ENCODE data around the gene ZNF277. TPM values are rescaled to one million over a fixed set of nuclear protein-coding genes. Genes with fewer than 3 reads are reported as not detected.

The ZNF277 gene
- total and polyA plus RNA-seq, 2 donors (not counting 3 experiments of a cell fraction or from before 2014, with no cell fraction given): 7.8 to 22.6 TPM

DNA sequence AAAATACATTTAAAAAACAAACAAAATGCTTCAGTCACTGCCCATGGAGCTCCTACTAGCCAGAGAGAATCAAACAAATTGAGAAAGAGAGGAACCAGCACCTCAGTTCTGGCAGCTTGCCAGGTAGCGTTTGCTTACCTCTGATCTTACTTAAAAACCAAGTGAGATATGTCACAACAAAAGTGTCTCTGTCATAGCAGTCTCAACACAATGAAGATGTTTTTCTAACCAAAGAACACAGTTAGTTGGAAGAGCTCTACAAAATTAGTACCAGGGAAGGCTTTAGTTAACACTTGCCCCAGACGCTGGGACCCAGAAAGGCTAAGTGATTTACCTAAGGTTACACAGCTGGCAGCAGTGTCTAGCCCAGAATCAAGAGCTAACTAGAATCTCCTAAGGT is 3.7 kb upstream of the ZNF277 start:
- Histone ChIP-seq H3K9me3 (replicated peaks; ENCODE audit: control insufficient read depth, insufficient read depth, low read length) (no peaks in the 10 kb centered on the region), H3K27me3 (ENCODE audit: control insufficient read depth in 2 of 2, insufficient read depth in 2 of 2, low read length in 2 of 2) (no peaks in the 10 kb centered on the region), H3K4me1 (ENCODE audit: control insufficient read depth, extremely low read depth, insufficient read depth, low read length) (peaks cover 59% of the 10 kb centered on the region), H2AFZ (ENCODE audit: low read depth, low read length) (no peak overlapping the region), H4K20me1 (replicated peaks; ENCODE audit: control insufficient read depth, extremely low read depth, insufficient read depth, low read length) (peaks cover 2% of the 10 kb centered on the region), H3K36me3 (ENCODE audit: control insufficient read depth in 2 of 2, extremely low read depth in 1 of 2, insufficient read depth in 2 of 2, low read length in 2 of 2) (no peaks in the 10 kb centered on the region), H3K9ac (replicated peaks; ENCODE audit: extremely low read depth, insufficient read depth, low read length) (peak overlapping the region; percentile 56), H3K9me1 (replicated peaks; ENCODE audit: control insufficient read depth, extremely low read depth, insufficient read depth, low read length) (peaks cover 2% of the 10 kb centered on the region), H3K4me3 (replicated peaks in 1 of 3; ENCODE audit: insufficient read depth in 1 of 3, low read depth in 1 of 3, low read length in 3 of 3) (peak overlapping the region; percentile 5 to 93 (median 24)), H3K27ac (ENCODE audit: insufficient read depth, low read depth, low read length) (peak overlapping the region; percentile 27), H3K79me2 (ENCODE audit: control insufficient read depth, insufficient read depth, low read length) (peaks cover 97% of the 10 kb centered on the region), H3K4me2 (ENCODE audit: insufficient read depth, low read length) (peak overlapping the region; percentile 98)
- dilution Hi-C loops (cut with MboI; ENCODE audit: extremely low pct_ligation_motif_present, low sequenced_read_pairs) (no loop called here), intact Hi-C loops (cut with micrococcal nuclease) (loop anchor here (10.0 kb wide), 1 partner anchor 368 kb away; no protein-coding TSS in a partner anchor)
- FAIRE-seq: no peak
- BruUV-seq (replicated peaks): no TSS peak
- peak; percentile 50 for DNase-seq (ENCODE audit: low read depth, low spot score)
- TF ChIP-seq MYC (IDR thresholded peaks at IDR 0.05; ENCODE audit: low read depth, low read length) (no peak), JUN (IDR thresholded peaks at IDR 0.05; ENCODE audit: borderline replicate concordance, insufficient read depth, insufficient read length, low read depth) (no peak), POLR2AphosphoS5 (IDR thresholded peaks at IDR 0.05; ENCODE audit: insufficient read depth, low read depth, low read length) (no peak), EZH2 (IDR thresholded peaks at IDR 0.05; ENCODE audit: borderline replicate concordance, low read depth, low read length, severe bottlenecking) (no peak), GATA2 (IDR thresholded peaks at IDR 0.05; ENCODE audit: insufficient read depth, insufficient read length, low read depth, low read length) (no peak)
- TF ChIP-seq, protein P1, sequence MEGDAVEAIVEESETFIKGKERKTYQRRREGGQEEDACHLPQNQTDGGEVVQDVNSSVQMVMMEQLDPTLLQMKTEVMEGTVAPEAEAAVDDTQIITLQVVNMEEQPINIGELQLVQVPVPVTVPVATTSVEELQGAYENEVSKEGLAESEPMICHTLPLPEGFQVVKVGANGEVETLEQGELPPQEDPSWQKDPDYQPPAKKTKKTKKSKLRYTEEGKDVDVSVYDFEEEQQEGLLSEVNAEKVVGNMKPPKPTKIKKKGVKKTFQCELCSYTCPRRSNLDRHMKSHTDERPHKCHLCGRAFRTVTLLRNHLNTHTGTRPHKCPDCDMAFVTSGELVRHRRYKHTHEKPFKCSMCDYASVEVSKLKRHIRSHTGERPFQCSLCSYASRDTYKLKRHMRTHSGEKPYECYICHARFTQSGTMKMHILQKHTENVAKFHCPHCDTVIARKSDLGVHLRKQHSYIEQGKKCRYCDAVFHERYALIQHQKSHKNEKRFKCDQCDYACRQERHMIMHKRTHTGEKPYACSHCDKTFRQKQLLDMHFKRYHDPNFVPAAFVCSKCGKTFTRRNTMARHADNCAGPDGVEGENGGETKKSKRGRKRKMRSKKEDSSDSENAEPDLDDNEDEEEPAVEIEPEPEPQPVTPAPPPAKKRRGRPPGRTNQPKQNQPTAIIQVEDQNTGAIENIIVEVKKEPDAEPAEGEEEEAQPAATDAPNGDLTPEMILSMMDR (IDR thresholded peaks at IDR 0.05; ENCODE audit: extremely low read depth in 1 of 2, insufficient read depth in 1 of 2, low read depth in 1 of 2, low read length in 2 of 2): no peak
- POLR2A ChIA-PET: interaction anchor here (1.5 kb wide), 1 partner anchor 41 kb away, joined by 6 read pairs; no protein-coding TSS in a partner anchor
- CTCF ChIA-PET: interaction anchor here (1.0 to 3.9 kb wide), 3 partner anchors 11 to 13 kb away, joined by 3 to 12 read pairs (median 4); no protein-coding TSS in a partner anchor

All from endothelial cell of umbilical vein (primary cell).